ENCODE data around the gene FOXN3. TPM values are rescaled to one million over a fixed set of nuclear protein-coding genes. Genes with fewer than 3 reads are reported as not detected.
A peak's percentile ranks its signal among the peaks of the same experiment; 100 is the strongest.

Gene FOXN3
- total and polyA plus RNA-seq, 10 of the 15 experiments (the other 5 are each of a cell fraction or from before 2014, with no cell fraction given), result 4.5 to 68.9 (median 29.7) TPM

DNA sequence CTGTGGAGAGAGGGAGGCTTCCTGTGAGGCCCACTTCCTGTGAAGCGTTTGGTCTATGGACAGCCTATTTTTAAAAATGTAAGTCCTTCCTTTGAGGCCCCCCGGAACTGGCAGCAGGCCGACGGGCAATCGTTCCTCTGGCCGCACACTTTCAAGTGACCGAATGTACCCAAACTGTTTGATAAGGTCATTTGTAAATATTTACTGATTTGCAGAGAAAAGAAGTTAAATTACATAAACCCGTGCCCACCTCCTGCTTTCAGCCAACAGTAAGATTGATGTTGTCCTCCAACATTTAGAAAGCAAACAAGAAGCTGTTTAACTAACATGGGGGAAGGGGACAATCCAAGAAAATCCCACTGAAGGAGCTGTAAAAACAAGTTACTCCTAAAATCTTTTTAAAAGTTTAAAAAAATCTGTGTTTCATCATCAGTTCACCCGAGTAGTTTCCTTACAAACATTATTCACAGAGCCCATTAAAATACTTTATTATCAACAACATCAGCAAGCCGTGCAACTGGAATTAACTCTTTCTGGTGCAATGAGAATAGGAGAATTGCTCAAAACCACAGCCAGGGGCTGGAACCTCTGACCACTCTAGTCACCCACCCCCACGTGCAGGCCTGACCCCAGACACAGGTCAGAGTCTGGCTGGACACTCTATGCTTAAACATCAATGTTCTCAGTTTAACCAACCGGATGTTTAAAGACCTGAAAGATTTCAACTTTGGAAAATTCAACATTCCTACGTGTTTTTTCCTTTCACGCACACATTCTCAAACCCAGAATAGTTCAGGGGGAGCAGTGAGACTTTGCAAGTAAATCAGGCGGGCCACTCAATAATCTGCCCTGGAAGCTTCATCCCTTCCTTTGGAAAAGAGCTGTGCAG, 65.3 kb downstream of the FOXN3 start (continued):
- peak; percentile 81 for TF ChIP-seq MEF2A (IDR thresholded peaks at IDR 0.05; ENCODE audit: insufficient read depth, low read depth, low read length)
- no peak for TF ChIP-seq JUNB (IDR thresholded peaks at IDR 0.05)
- TF ChIP-seq, protein P1, sequence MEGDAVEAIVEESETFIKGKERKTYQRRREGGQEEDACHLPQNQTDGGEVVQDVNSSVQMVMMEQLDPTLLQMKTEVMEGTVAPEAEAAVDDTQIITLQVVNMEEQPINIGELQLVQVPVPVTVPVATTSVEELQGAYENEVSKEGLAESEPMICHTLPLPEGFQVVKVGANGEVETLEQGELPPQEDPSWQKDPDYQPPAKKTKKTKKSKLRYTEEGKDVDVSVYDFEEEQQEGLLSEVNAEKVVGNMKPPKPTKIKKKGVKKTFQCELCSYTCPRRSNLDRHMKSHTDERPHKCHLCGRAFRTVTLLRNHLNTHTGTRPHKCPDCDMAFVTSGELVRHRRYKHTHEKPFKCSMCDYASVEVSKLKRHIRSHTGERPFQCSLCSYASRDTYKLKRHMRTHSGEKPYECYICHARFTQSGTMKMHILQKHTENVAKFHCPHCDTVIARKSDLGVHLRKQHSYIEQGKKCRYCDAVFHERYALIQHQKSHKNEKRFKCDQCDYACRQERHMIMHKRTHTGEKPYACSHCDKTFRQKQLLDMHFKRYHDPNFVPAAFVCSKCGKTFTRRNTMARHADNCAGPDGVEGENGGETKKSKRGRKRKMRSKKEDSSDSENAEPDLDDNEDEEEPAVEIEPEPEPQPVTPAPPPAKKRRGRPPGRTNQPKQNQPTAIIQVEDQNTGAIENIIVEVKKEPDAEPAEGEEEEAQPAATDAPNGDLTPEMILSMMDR (IDR thresholded peaks at IDR 0.05 in 2 of 3, conservative IDR thresholded peaks at IDR 0.05 in 1 of 3; ENCODE audit: control insufficient read depth in 2 of 3, extremely low read depth in 1 of 3, insufficient read depth in 1 of 3, low read depth in 3 of 3, low read length in 3 of 3), result no peak
- TF ChIP-seq EP300 (IDR thresholded peaks at IDR 0.05; ENCODE audit: borderline replicate concordance in 1 of 2, control insufficient read depth in 1 of 2, low read depth in 2 of 2, low read length in 2 of 2), result peak in 1 of 2 experiments; percentile 47; a peak in 1 of 4 replicates
- no peak for TF ChIP-seq BMI1 (IDR thresholded peaks at IDR 0.05; ENCODE audit: borderline replicate concordance)
- no peak for TF ChIP-seq SMAD5 (IDR thresholded peaks at IDR 0.05; ENCODE audit: low read depth)
- TF ChIP-seq, protein P2, sequence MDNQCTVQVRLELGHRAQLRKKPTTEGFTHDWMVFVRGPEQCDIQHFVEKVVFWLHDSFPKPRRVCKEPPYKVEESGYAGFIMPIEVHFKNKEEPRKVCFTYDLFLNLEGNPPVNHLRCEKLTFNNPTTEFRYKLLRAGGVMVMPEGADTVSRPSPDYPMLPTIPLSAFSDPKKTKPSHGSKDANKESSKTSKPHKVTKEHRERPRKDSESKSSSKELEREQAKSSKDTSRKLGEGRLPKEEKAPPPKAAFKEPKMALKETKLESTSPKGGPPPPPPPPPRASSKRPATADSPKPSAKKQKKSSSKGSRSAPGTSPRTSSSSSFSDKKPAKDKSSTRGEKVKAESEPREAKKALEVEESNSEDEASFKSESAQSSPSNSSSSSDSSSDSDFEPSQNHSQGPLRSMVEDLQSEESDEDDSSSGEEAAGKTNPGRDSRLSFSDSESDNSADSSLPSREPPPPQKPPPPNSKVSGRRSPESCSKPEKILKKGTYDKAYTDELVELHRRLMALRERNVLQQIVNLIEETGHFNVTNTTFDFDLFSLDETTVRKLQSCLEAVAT (IDR thresholded peaks at IDR 0.05), result no peak
- peak; percentile 21 for TF ChIP-seq MEF2B (IDR thresholded peaks at IDR 0.05; ENCODE audit: partially characterized antibody, poor library complexity, severe bottlenecking)
- 0 out of 2 replicates have a peak, but pooled peaks have one; percentile 46 for TF ChIP-seq POLR2A (IDR thresholded peaks at IDR 0.05; ENCODE audit: low read depth, low read length)
- TF ChIP-seq, protein P3, sequence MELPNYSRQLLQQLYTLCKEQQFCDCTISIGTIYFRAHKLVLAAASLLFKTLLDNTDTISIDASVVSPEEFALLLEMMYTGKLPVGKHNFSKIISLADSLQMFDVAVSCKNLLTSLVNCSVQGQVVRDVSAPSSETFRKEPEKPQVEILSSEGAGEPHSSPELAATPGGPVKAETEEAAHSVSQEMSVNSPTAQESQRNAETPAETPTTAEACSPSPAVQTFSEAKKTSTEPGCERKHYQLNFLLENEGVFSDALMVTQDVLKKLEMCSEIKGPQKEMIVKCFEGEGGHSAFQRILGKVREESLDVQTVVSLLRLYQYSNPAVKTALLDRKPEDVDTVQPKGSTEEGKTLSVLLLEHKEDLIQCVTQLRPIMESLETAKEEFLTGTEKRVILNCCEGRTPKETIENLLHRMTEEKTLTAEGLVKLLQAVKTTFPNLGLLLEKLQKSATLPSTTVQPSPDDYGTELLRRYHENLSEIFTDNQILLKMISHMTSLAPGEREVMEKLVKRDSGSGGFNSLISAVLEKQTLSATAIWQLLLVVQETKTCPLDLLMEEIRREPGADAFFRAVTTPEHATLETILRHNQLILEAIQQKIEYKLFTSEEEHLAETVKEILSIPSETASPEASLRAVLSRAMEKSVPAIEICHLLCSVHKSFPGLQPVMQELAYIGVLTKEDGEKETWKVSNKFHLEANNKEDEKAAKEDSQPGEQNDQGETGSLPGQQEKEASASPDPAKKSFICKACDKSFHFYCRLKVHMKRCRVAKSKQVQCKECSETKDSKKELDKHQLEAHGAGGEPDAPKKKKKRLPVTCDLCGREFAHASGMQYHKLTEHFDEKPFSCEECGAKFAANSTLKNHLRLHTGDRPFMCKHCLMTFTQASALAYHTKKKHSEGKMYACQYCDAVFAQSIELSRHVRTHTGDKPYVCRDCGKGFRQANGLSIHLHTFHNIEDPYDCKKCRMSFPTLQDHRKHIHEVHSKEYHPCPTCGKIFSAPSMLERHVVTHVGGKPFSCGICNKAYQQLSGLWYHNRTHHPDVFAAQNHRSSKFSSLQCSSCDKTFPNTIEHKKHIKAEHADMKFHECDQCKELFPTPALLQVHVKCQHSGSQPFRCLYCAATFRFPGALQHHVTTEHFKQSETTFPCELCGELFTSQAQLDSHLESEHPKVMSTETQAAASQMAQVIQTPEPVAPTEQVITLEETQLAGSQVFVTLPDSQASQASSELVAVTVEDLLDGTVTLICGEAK (IDR thresholded peaks at IDR 0.05; ENCODE audit: borderline replicate concordance), result peak; percentile 73; the same call in 1 of the 2 replicates
- TF ChIP-seq ZNF24 (IDR thresholded peaks at IDR 0.05), result no peak
- TF ChIP-seq LARP7 (IDR thresholded peaks at IDR 0.05), result no peak
- TF ChIP-seq CBX5 (IDR thresholded peaks at IDR 0.05; ENCODE audit: low read depth), result peak; percentile 62; the same call in 1 of the 2 replicates
- TF ChIP-seq EZH2 (IDR thresholded peaks at IDR 0.05; ENCODE audit: borderline replicate concordance, control insufficient read depth, low read depth, low read length), result no peak
- no peak for TF ChIP-seq NR2C2 (IDR thresholded peaks at IDR 0.05; ENCODE audit: borderline replicate concordance, control insufficient read depth, insufficient read length, low read depth)
- no peak for TF ChIP-seq HDGF (IDR thresholded peaks at IDR 0.05)
- TF ChIP-seq CEBPZ (IDR thresholded peaks at IDR 0.05; ENCODE audit: low read depth, low read length), result no peak
- TF ChIP-seq CBFB (IDR thresholded peaks at IDR 0.05; ENCODE audit: low read depth), result no peak
